DOHH2 (cell line): ENCODE results near the gene RNF130.
"Not testable (repeated sequence)": the region's sequence is repeated elsewhere in the genome, so short reads cannot be mapped to it uniquely, and the experiment has no call there.

ENCODE experiments used
- H3F3A ChIP-seq: fragments of 200-600 bp; sonication (generic), shearing (Covaris generic); 2 replicates; pipeline ENCODE4 v1.6.0; 2016; ENCODE audit warnings: antibody characterized with exemption, mild to moderate bottlenecking; ENCODE audit not compliant: control insufficient read depth, insufficient read depth
- H3K27ac ChIP-seq: fragments of 200-600 bp; sonication (generic); 2 replicates; pipeline ENCODE4 v1.5.1; 2014; ENCODE audit warnings: low read depth, mild to moderate bottlenecking, low read length, moderate library complexity
- H3K27me3 ChIP-seq: fragments of 200-600 bp; sonication (generic); 2 replicates; pipeline ENCODE4 v1.6.1; 2014; ENCODE audit warnings: mild to moderate bottlenecking, low read length, mixed read lengths; ENCODE audit not compliant: control insufficient read depth
- H3K36me3 ChIP-seq: fragments of 200-600 bp; sonication (generic); 2 replicates; pipeline ENCODE4 v1.6.1; 2014; ENCODE audit warnings: mild to moderate bottlenecking, low read length, moderate library complexity, mixed read lengths; ENCODE audit not compliant: control insufficient read depth
- H3K4me1 ChIP-seq: fragments of 200-600 bp; sonication (generic); 2 replicates; pipeline ENCODE4 v1.6.1; 2014; ENCODE audit warnings: mild to moderate bottlenecking, low read length, mixed read lengths; ENCODE audit not compliant: control insufficient read depth
- H3K4me2 ChIP-seq: fragments of 200-600 bp; sonication (generic); 2 replicates; pipeline ENCODE4 v1.6.0; 2014; ENCODE audit warnings: mild to moderate bottlenecking, low read length, moderate library complexity
- H3K4me3 ChIP-seq: fragments of 200-600 bp; sonication (generic); 2 replicates; pipeline ENCODE4 v1.5.1; 2014; ENCODE audit warnings: mild to moderate bottlenecking, low read length, mixed read lengths
- H3K79me2 ChIP-seq: fragments of 200-600 bp; sonication (generic); 2 replicates; pipeline ENCODE4 v1.6.1; 2014; ENCODE audit warnings: mild to moderate bottlenecking, low read length, mixed read lengths; ENCODE audit not compliant: control insufficient read depth
- H3K9me2 ChIP-seq: fragments of 200-600 bp; sonication (generic); replicated peaks from 2 replicates; pipeline ENCODE4 v1.6.1; 2014; ENCODE audit warnings: mild to moderate bottlenecking, low read length, mixed read lengths; ENCODE audit not compliant: control insufficient read depth
- H3K9me3 ChIP-seq: fragments of 200-600 bp; sonication (generic); 2 replicates; pipeline ENCODE4 v1.6.1; 2014; ENCODE audit warnings: antibody characterized with exemption, low read length, mixed read lengths; ENCODE audit not compliant: control insufficient read depth, insufficient read depth
- H4K20me1 ChIP-seq: fragments of 200-600 bp; sonication (generic); 2 replicates; pipeline ENCODE4 v1.6.0; 2014; ENCODE audit warnings: low read depth, mild to moderate bottlenecking, antibody characterized with exemption, low read length, moderate library complexity; ENCODE audit not compliant: control insufficient read depth, insufficient read depth
- EZH2phosphoT487 ChIP-seq: fragments of 200-600 bp; sonication (generic); IDR thresholded peaks from 2 replicates; pipeline ENCODE4 v1.6.1; 2017; ENCODE audit warnings: borderline replicate concordance, mild to moderate bottlenecking, antibody characterized with exemption, low read length, moderate library complexity, mixed read lengths
- TF ChIP-seq, protein P1 (sequence below): fragments of 200-600 bp; sonication (generic); IDR thresholded peaks from one replicate; pipeline ENCODE4 v1.5.1; 2014; ENCODE audit warnings: antibody characterized with exemption, mild to moderate bottlenecking, low read depth, low read length; ENCODE audit not compliant: poor library complexity, severe bottlenecking

The RNF130 gene

DNA sequence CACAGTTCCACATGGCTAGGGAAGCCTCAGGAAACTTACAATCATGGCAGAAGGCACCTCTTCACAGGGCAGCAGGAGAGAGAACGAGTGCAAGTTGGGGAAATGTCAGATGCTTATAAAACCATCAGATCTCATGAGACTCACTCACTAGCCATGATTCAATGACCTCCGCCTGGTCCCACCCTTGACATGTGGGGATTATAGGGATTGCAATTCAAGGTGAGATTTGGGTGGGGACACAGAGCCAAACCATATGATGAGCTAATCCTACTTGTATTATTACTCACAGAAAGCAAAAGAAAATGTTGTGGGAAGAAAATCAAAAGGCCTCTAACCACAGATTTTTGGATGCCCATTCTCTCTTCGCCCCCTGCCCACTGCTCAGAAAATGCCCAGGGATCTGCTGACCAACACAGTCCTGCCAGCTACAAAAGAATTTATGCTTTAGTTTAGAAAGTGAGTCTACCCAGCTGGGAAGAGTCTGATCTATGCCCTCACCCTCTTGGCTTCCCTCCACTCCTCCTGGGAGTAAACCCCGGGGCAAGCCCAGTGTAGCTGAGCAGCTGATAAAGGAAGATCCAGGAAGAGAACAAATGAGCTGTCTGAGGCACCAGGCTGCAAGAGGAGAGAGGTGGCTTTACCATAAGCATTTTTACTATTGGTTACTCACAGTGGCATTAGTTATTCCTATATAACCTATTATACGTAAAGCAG, 53.1 kb downstream of the RNF130 start:
- no peaks in the 10 kb centered on the region for H3K9me3 ChIP-seq
- H3K4me2 ChIP-seq, result no peak overlapping the region
- peaks cover 8% of the 10 kb centered on the region for H3K27me3 ChIP-seq
- TF ChIP-seq, protein P1, sequence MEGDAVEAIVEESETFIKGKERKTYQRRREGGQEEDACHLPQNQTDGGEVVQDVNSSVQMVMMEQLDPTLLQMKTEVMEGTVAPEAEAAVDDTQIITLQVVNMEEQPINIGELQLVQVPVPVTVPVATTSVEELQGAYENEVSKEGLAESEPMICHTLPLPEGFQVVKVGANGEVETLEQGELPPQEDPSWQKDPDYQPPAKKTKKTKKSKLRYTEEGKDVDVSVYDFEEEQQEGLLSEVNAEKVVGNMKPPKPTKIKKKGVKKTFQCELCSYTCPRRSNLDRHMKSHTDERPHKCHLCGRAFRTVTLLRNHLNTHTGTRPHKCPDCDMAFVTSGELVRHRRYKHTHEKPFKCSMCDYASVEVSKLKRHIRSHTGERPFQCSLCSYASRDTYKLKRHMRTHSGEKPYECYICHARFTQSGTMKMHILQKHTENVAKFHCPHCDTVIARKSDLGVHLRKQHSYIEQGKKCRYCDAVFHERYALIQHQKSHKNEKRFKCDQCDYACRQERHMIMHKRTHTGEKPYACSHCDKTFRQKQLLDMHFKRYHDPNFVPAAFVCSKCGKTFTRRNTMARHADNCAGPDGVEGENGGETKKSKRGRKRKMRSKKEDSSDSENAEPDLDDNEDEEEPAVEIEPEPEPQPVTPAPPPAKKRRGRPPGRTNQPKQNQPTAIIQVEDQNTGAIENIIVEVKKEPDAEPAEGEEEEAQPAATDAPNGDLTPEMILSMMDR, result no peak
- TF ChIP-seq EZH2phosphoT487, result no peak
- no peak overlapping the region for H3K4me3 ChIP-seq
- H4K20me1 ChIP-seq, result no peaks in the 10 kb centered on the region
- no peak overlapping the region for H3K27ac ChIP-seq
- no peaks in the 10 kb centered on the region for H3K4me1 ChIP-seq
- no peaks in the 10 kb centered on the region for H3K9me2 ChIP-seq
- H3K79me2 ChIP-seq, result no peaks in the 10 kb centered on the region
- no peaks in the 10 kb centered on the region for H3F3A ChIP-seq
- H3K36me3 ChIP-seq, result no peaks in the 10 kb centered on the region

DNA sequence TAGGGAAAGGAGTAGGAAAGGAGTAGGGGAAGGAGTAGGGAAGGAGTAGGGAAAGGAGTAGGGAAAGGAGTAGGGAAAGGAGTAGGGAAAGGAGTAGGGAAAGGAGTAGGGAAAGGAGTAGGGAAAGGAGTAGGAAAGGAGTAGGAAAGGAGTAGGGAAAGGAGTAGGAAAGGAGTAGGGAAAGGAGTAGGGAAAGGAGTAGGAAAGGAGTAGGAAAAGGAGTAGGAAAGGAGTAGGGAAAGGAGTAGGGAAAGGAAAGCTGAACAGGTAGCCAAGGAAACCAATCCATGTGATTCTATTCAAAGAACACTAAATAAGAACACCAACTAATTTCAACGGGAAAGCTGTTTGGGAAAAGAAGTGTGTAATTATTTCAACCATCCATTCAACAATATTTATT, 56.0 kb downstream of the RNF130 start:
- H3K4me1 ChIP-seq, H3K4me2 ChIP-seq, H3K79me2 ChIP-seq, H3K36me3 ChIP-seq, H3K9me3 ChIP-seq, H3K27ac ChIP-seq, H3K9me2 ChIP-seq, H4K20me1 ChIP-seq, H3F3A ChIP-seq, H3K4me3 ChIP-seq: not testable (repeated sequence)
- peaks cover 20% of the 10 kb centered on the region for H3K27me3 ChIP-seq

DNA sequence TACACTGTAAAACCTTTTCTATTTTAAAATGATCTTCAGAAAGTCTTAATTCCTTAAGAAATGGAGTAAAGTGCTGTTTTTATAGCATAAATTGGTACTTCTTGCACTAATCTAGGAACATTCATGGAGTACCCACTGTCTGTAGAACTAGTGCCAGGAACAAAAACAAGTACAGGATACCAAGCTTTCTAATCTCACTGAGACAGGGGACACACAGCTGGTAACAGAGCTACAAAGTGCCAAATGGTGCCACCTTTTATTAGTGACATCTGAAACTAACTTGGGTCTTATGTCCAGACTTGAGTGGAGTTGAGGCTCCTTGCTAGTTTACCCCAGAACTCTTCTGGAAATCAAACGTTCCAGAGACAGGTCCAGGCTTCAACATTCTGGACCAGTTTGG, 57.9 kb downstream of the RNF130 start:
- Histone ChIP-seq H3K4me3 (no peak overlapping the region), H3F3A (no peaks in the 10 kb centered on the region), H3K27ac (no peak overlapping the region), H3K9me3 (no peaks in the 10 kb centered on the region), H3K4me2 (no peak overlapping the region), H4K20me1 (no peaks in the 10 kb centered on the region), H3K4me1 (no peaks in the 10 kb centered on the region), H3K36me3 (no peaks in the 10 kb centered on the region), H3K79me2 (no peaks in the 10 kb centered on the region), H3K27me3 (peaks cover 20% of the 10 kb centered on the region), H3K9me2 (no peaks in the 10 kb centered on the region)
- no peak for TF ChIP-seq EZH2phosphoT487
- TF ChIP-seq, protein P1, result no peak

DNA sequence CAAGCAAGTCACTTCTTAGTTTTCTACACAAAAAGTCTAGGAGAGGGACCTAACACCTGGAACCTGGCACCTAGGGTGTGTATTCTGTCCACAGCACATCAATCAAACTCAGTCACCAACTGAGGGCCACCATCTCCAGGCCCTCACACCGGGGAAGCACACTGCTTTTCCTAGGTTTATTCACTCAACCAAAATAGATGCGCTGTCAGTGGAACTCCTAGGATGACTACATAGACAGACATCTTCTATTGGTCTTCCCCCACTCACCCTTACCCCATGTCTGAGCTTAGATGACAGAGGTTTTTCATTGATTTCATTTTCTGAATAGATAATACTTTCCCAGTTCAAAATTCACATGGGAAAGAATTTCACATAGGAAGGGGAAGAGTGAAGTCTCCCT, 59.2 kb downstream of the RNF130 start:
- Histone ChIP-seq H3F3A (no peaks in the 10 kb centered on the region), H3K9me2 (no peaks in the 10 kb centered on the region), H3K36me3 (no peaks in the 10 kb centered on the region), H3K27ac (no peak overlapping the region), H3K4me3 (no peak overlapping the region), H3K4me2 (no peak overlapping the region), H3K4me1 (no peaks in the 10 kb centered on the region), H3K9me3 (no peaks in the 10 kb centered on the region), H3K27me3 (peaks cover 20% of the 10 kb centered on the region), H4K20me1 (no peaks in the 10 kb centered on the region), H3K79me2 (no peaks in the 10 kb centered on the region)
- no peak for TF ChIP-seq EZH2phosphoT487
- TF ChIP-seq, protein P1, result no peak
